ENCODE measurements around the gene POLK.
A peak's percentile ranks its signal among the peaks of the same experiment; 100 is the strongest.

GRCh38 chr5:75552764-75553163 lies 41.1 kb downstream of the POLK start:
- TF ChIP-seq CTCF (conservative IDR thresholded peaks at IDR 0.05; ENCODE audit: low read depth, low read length), result no peak
- no peak for TF ChIP-seq RCOR1 (IDR thresholded peaks at IDR 0.05; ENCODE audit: insufficient replicate concordance, low read length)
- peak; percentile 43; the same call in 1 of the 2 replicates for TF ChIP-seq MAFK (IDR thresholded peaks at IDR 0.05; ENCODE audit: low read depth, low read length)
- TF ChIP-seq POLR2A (IDR thresholded peaks at IDR 0.05; ENCODE audit: low read depth, low read length), result no peak
- TF ChIP-seq ELK1 (IDR thresholded peaks at IDR 0.05; ENCODE audit: borderline replicate concordance, low read depth, low read length), result no peak
- TF ChIP-seq NFE2L2 (IDR thresholded peaks at IDR 0.05; ENCODE audit: low read depth, low read length), result no peak
- TF ChIP-seq MXI1 (IDR thresholded peaks at IDR 0.05; ENCODE audit: borderline replicate concordance, low read depth, low read length), result no peak
- no peak for TF ChIP-seq CEBPB (IDR thresholded peaks at IDR 0.05; ENCODE audit: low read depth, low read length)
- TF ChIP-seq FOS (IDR thresholded peaks at IDR 0.05; ENCODE audit: low read depth, low read length), result no peak
- TF ChIP-seq BHLHE40 (IDR thresholded peaks at IDR 0.05; ENCODE audit: low read depth, low read length), result no peak
- TF ChIP-seq SMC3 (IDR thresholded peaks at IDR 0.05; ENCODE audit: low read depth, low read length), result no peak
